ENCODE data around the gene RHBDF2. TPM values are rescaled to one million over a fixed set of nuclear protein-coding genes. Genes with fewer than 3 reads are reported as not detected.
A peak's percentile ranks its signal among the peaks of the same experiment; 100 is the strongest.

The RHBDF2 gene
- total RNA-seq, 1 experiment from 2014 or later, result 52.3 TPM

DNA sequence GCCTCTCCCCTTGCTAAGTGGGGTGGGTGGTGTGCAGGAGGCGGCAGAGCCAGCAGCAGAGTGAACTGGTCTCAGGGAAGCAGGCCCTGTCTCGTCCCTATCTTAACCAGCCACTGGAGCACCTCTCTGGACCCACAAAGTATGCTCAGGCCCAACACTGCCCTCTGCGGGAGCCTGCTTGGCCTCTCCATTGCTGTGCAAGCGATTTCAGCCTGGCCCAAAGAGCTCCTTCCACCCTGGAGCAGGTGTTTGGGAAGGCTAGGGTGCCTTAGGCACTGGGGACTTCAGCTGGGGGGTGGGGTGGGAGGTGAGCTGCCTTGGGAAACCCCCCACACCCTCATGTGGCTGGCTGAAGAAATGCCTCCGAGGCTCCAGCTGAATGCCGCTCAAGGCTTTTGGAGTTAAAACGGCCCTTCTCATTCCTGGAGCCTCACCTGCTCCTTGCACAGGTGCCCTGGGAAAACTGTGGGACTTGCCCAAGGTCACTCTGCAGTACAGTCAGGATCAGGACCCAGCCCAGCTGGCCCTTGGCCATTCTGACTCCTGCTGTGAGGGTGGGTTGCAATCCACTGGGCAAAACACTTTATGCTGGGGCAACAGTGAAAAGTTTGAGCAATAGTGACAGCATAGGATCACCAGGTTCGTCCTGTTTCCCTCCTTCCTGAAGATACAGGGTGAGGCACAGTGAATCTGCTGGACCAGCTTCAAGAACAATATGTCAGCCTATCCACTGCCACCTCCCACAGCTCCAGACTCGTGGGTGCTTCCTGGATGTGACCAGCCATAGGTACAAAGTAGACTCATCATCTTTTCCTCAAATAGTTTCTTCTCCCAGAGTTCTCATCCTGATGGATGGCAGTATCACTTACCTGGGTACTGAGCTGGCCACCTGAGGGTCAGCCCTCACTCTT, 42.4 kb downstream of the RHBDF2 start:
- no peaks in the 10 kb centered on the region for H3K4me1 ChIP-seq (ENCODE audit: insufficient read depth, low read length)
- H3K27me3 ChIP-seq (ENCODE audit: low read length), result no peaks in the 10 kb centered on the region
- TF ChIP-seq, protein P1, sequence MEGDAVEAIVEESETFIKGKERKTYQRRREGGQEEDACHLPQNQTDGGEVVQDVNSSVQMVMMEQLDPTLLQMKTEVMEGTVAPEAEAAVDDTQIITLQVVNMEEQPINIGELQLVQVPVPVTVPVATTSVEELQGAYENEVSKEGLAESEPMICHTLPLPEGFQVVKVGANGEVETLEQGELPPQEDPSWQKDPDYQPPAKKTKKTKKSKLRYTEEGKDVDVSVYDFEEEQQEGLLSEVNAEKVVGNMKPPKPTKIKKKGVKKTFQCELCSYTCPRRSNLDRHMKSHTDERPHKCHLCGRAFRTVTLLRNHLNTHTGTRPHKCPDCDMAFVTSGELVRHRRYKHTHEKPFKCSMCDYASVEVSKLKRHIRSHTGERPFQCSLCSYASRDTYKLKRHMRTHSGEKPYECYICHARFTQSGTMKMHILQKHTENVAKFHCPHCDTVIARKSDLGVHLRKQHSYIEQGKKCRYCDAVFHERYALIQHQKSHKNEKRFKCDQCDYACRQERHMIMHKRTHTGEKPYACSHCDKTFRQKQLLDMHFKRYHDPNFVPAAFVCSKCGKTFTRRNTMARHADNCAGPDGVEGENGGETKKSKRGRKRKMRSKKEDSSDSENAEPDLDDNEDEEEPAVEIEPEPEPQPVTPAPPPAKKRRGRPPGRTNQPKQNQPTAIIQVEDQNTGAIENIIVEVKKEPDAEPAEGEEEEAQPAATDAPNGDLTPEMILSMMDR (conservative IDR thresholded peaks at IDR 0.05; ENCODE audit: low read depth, low read length), result peak; percentile 91
- TF ChIP-seq EZH2 (IDR thresholded peaks at IDR 0.05; ENCODE audit: low read length, unreplicated experiment) (no peak), EZH2phosphoT487 (IDR thresholded peaks at IDR 0.05; ENCODE audit: borderline replicate concordance, low read length) (no peak)
- no peaks in the 10 kb centered on the region for H3K36me3 ChIP-seq (ENCODE audit: low read depth, low read length)
- no peaks in the 10 kb centered on the region for H3F3A ChIP-seq (ENCODE audit: low read length, unreplicated experiment)
- H3K9me3 ChIP-seq (ENCODE audit: low read length), result no peaks in the 10 kb centered on the region
- no peaks in the 10 kb centered on the region for H4K20me1 ChIP-seq (ENCODE audit: low read length)
- no peak overlapping the region for H3K4me2 ChIP-seq (ENCODE audit: low read length)
- H3K27ac ChIP-seq (ENCODE audit: low read length), result no peak overlapping the region
- peak overlapping the region; percentile 14; the same call in 1 of the 2 replicates for H2AFZ ChIP-seq (ENCODE audit: low read length)
- H3K9me2 ChIP-seq (replicated peaks; ENCODE audit: low read length), result no peaks in the 10 kb centered on the region
- ChIA-PET POLR2A (ENCODE audit: unreplicated experiment) (interaction anchor here (0.6 kb wide), 4 partner anchors 54 to 95 kb away, joined by 3 to 5 read pairs (median 3); partner anchors contain the start of gene SPHK1), CTCF (interaction anchor here (0.5 to 3.1 kb wide), 23 partner anchors 9 to 323 kb away, joined by 3 to 50 read pairs (median 5); partner anchors contain the start of genes AANAT, RHBDF2 and SPHK1)
- DNase-seq (peak; percentile 86), ATAC-seq (peak; percentile 97)
- no TSS peak for BruUV-seq (replicated peaks)
- intact Hi-C loops (cut with micrococcal nuclease), result loop anchor here (1.0 kb wide), 1 partner anchor 51 kb away; no protein-coding TSS in a partner anchor
- no peak overlapping the region for H3K4me3 ChIP-seq (ENCODE audit: low read length)
- H3K79me2 ChIP-seq (ENCODE audit: low read length), result no peaks in the 10 kb centered on the region
- H3K9ac ChIP-seq (ENCODE audit: low read length), result no peak overlapping the region

GRCh38 chr17:76453431-76453743, 47.8 kb downstream of the RHBDF2 start:
- H3F3A ChIP-seq (ENCODE audit: low read length, unreplicated experiment), result peaks cover 5% of the 10 kb centered on the region
- BruUV-seq (replicated peaks), result no TSS peak
- ATAC-seq, result no peak

More at GRCh38 chr17:76453431-76453743, 47.8 kb downstream of the RHBDF2 start:
- Histone ChIP-seq H3K4me1 (ENCODE audit: insufficient read depth, low read length) (peaks cover 27% of the 10 kb centered on the region), H3K9me2 (replicated peaks; ENCODE audit: low read length) (no peaks in the 10 kb centered on the region), H3K27me3 (ENCODE audit: low read length) (no peaks in the 10 kb centered on the region), H3K9ac (ENCODE audit: low read length) (no peak overlapping the region), H3K79me2 (ENCODE audit: low read length) (peaks cover 46% of the 10 kb centered on the region), H3K4me3 (ENCODE audit: low read length) (no peak overlapping the region), H3K27ac (ENCODE audit: low read length) (no peak overlapping the region), H3K4me2 (ENCODE audit: low read length) (no peak overlapping the region), H4K20me1 (ENCODE audit: low read length) (peaks cover 30% of the 10 kb centered on the region), H2AFZ (ENCODE audit: low read length) (no peak overlapping the region), H3K36me3 (ENCODE audit: low read depth, low read length) (no peaks in the 10 kb centered on the region), H3K9me3 (ENCODE audit: low read length) (no peaks in the 10 kb centered on the region)
- POLR2A ChIA-PET (ENCODE audit: unreplicated experiment), result interaction anchor here (0.6 kb wide), 1 partner anchor 54 kb away, joined by 3 read pairs; no protein-coding TSS in a partner anchor
- CTCF ChIA-PET, result no interaction called here
- DNase-seq, result no peak
- TF ChIP-seq EZH2phosphoT487 (IDR thresholded peaks at IDR 0.05; ENCODE audit: borderline replicate concordance, low read length) (no peak), EZH2 (IDR thresholded peaks at IDR 0.05; ENCODE audit: low read length, unreplicated experiment) (no peak)
- TF ChIP-seq, protein P1 (conservative IDR thresholded peaks at IDR 0.05; ENCODE audit: low read depth, low read length), result no peak
- intact Hi-C loops (cut with micrococcal nuclease), result no loop called here
